A549 (cell line): ENCODE measurements around the gene CLP1. TPM values are rescaled to one million over a fixed set of nuclear protein-coding genes. Genes with fewer than 3 reads are reported as not detected.
A peak's percentile ranks its signal among the peaks of the same experiment; 100 is the strongest.

Experiments
- ATAC-seq, 2 experiments: fragments of 200-7000 bp in 1 of 2; fragments of >200 bp in 1 of 2; cut with Nextera tagmentation in 1 of 2; cut with Tn5 transposase in 1 of 2; 3 replicates each; pipeline versions ENCODE4 v1.8.0 to v1.9.1; 2018 to 2020; ENCODE audit warnings: mild to moderate bottlenecking in 1 of 2, moderate library complexity in 1 of 2
- CTCF ChIA-PET: fragments of 300-600 bp; sonication (Branson Sonifier 250); formaldehyde crosslinking; extraction: SDS; loops from one replicate; lab custom pipeline; 2021; ENCODE audit warnings: antibody characterized with exemption, inconsistent platforms; lab: Yijun Ruan, JAX
- POLR2A ChIA-PET: fragments of 350-600 bp; formaldehyde crosslinking; extraction: SDS; loops from one replicate; lab custom pipeline; 2021; ENCODE audit warnings: antibody characterized with exemption, inconsistent platforms; lab: Yijun Ruan, JAX
- DNase-seq, 2 experiments: peaks; one replicate each; pipeline versions ENCODE4 v3.0.0 to v3.0.0-alpha.2; 2011 to 2016; ENCODE audit warnings: low read depth in 1 of 2, low spot score in 1 of 2
- FAIRE-seq: peaks from 2 replicates; lab custom pipeline; 2011; peaks lifted over from hg19 to GRCh38; lab: Jason Lieb, UNC
- H3K27ac ChIP-seq, 2 experiments: fragments of >200 bp; sonication (Bioruptor Twin); formaldehyde crosslinking; 3 replicates each; pipeline ENCODE4 v1.5.1; 2016 to 2017
- H3K4me1 ChIP-seq: fragments of >200 bp; sonication (Bioruptor Twin); formaldehyde crosslinking; 3 replicates; pipeline ENCODE4 v1.6.1; 2016
- H3K4me2 ChIP-seq: fragments of >200 bp; sonication (Bioruptor Twin); formaldehyde crosslinking; 3 replicates; pipeline ENCODE4 v1.6.1; 2016
- H3K4me3 ChIP-seq: fragments of >200 bp; sonication (Bioruptor Twin); formaldehyde crosslinking; 3 replicates; pipeline ENCODE4 v1.5.1; 2016
- H3K9me3 ChIP-seq: fragments of >200 bp; sonication (Bioruptor Twin); formaldehyde crosslinking; 3 replicates; pipeline ENCODE4 v1.6.1; 2016
- BHLHE40 ChIP-seq: IDR thresholded peaks from 2 replicates; pipeline ENCODE4 v1.6.1; 2012; ENCODE audit warnings: low read depth, low read length, inconsistent platforms
- EHF ChIP-seq: fragments of 250-450 bp; sonication (Bioruptor Pico); IDR thresholded peaks from 2 replicates; pipeline ENCODE4 v1.5.0; 2020; ENCODE audit warnings: mild to moderate bottlenecking
- EHMT2 ChIP-seq: fragments of 200-600 bp; sonication (generic); IDR thresholded peaks from 2 replicates; pipeline ENCODE4 v1.6.1; 2016; ENCODE audit warnings: antibody characterized with exemption, low read depth, mild to moderate bottlenecking, moderate library complexity
- FOSB ChIP-seq: fragments of 250-450 bp; sonication (Bioruptor Pico); IDR thresholded peaks from 2 replicates; pipeline ENCODE4 v1.5.0; 2020; ENCODE audit warnings: mild to moderate bottlenecking, moderate library complexity
- FOSL2 ChIP-seq, 2 experiments: fragments of 450-650 bp in 1 of 2; fragments of >200 bp in 1 of 2; sonication (Bioruptor Twin) in 1 of 2; formaldehyde crosslinking; IDR thresholded peaks; 2 replicates each; pipeline versions ENCODE4 v1.5.0 to v1.6.1; 2016 to 2020; ENCODE audit warnings: mild to moderate bottlenecking in 1 of 2, moderate library complexity in 1 of 2
- GATA3 ChIP-seq: IDR thresholded peaks from 2 replicates; pipeline ENCODE4 v1.6.1; 2012; ENCODE audit warnings: borderline replicate concordance
- HES2 ChIP-seq: fragments of >200 bp; sonication (Bioruptor Twin); formaldehyde crosslinking; IDR thresholded peaks from 2 replicates; pipeline ENCODE4 v1.6.1; 2016
- HEYL ChIP-seq: fragments of 250-450 bp; sonication (Bioruptor Pico); IDR thresholded peaks from 2 replicates; pipeline ENCODE4 v1.8.0; 2021; ENCODE audit warnings: mild to moderate bottlenecking, moderate library complexity
- JUN ChIP-seq, 2 experiments: fragments of >200 bp; sonication (Bioruptor Twin); formaldehyde crosslinking; IDR thresholded peaks; 2 replicates in 1 of 2; 3 replicates in 1 of 2; pipeline ENCODE4 v1.6.1; 2016 to 2017
- KDM5A ChIP-seq: fragments of 200-600 bp; sonication (generic); IDR thresholded peaks from 2 replicates; pipeline ENCODE4 v1.6.1; 2016; ENCODE audit warnings: antibody characterized with exemption, mild to moderate bottlenecking
- MAX ChIP-seq: IDR thresholded peaks from 2 replicates; pipeline ENCODE4 v1.6.1; 2012
- MYC ChIP-seq: IDR thresholded peaks from 2 replicates; pipeline ENCODE4 v1.6.1; 2012; ENCODE audit warnings: mild to moderate bottlenecking, inconsistent platforms, low read length, improper control_type of control experiment, borderline replicate concordance
- RAD21 ChIP-seq, 2 experiments: fragments of >200 bp in 1 of 2; sonication (Bioruptor Twin) in 1 of 2; formaldehyde crosslinking in 1 of 2; IDR thresholded peaks in 1 of 2; conservative IDR thresholded peaks in 1 of 2; 2 replicates in 1 of 2; 3 replicates in 1 of 2; pipeline ENCODE4 v1.6.1; 2012 to 2018; ENCODE audit warnings: inconsistent platforms in 1 of 2
- RCOR1 ChIP-seq: fragments of 150-350 bp; IDR thresholded peaks from 2 replicates; pipeline ENCODE4 v1.6.1; 2014; ENCODE audit warnings: antibody characterized with exemption, low read length, low read depth
- ZFP36 ChIP-seq: fragments of 450-650 bp; IDR thresholded peaks from 2 replicates; pipeline ENCODE4 v1.6.1; 2014; ENCODE audit warnings: borderline replicate concordance; ENCODE audit not compliant: partially characterized antibody
- WGBS: methylation state at CpG from one replicate; pipeline ENCODE4 v1.1.6; 2017; ENCODE audit errors: missing lambda C conversion rate; 5-methylcytosine and 5-hydroxymethylcytosine counted together
- polyA plus RNA-seq, 4 experiments: library from polyadenylated mRNA; depleted of rRNA in 3 of 4; stranded (reverse); fragments of >200 nt; fragmentation: RNase III in 1 of 4; extraction: RNeasy Plus Mini Kit Qiagen cat#74134 plus additional on column Dnase treatment in 1 of 4; gene quantifications; 2 replicates in 3 of 4; 3 replicates in 1 of 4; pipeline ENCODE4 v1.2.3, GENCODE V29; 2011 to 2017
- TF ChIP-seq, protein P1 (sequence below): IDR thresholded peaks from 2 replicates; pipeline ENCODE4 v1.6.1; 2012
- TF ChIP-seq, protein P2 (sequence below): fragments of 200-600 bp; sonication (generic); IDR thresholded peaks from 2 replicates; pipeline ENCODE4 v1.6.1; 2016; ENCODE audit warnings: antibody characterized with exemption, mild to moderate bottlenecking, moderate library complexity
- TF ChIP-seq, protein P3 (sequence below): fragments of 250-450 bp; sonication (Bioruptor Pico); IDR thresholded peaks from 2 replicates; pipeline ENCODE4 v1.5.0; 2020; ENCODE audit warnings: low read depth, mild to moderate bottlenecking, moderate library complexity

Gene CLP1
- polyA plus RNA-seq, 2 of the 4 experiments (the other 2 are of a cell fraction) = 22.8 to 31.8 TPM

DNA sequence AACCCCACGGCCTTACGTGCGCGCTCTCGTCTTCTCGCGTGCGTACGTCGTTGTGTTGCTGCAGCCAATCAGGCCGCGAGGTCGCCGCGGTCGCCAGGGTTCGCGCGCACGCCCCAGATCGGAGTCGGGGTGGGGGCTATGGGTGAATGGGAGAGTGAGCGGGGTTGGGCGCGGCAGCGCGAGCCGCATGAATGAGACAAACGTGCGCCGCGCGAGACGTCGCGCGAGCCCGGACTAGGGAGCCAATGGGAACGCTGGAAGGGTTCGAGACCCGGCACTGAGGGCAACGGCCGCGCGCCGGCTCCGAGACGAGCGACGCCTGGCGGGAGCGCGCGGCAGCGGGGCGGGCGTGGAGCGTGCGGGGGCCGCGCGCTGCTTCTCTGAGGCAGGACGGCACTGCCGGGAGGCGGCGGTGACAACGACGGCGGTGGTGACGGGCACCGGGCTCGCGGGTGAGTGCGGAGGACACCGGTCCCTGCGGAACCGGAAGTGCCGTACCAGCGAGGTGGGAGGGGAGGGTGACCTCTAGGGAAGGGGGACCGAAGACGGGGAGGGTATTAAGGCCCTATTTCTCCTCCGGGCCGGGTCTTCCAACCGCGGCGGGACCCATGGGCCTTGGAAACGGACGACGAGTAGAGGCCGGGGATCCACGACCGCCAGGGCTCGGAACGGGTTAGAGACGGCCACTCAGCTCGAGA, 10.3 kb downstream of the CLP1 start, which contains the start of gene ZDHHC5 (continued):
- TF ChIP-seq, protein P1, sequence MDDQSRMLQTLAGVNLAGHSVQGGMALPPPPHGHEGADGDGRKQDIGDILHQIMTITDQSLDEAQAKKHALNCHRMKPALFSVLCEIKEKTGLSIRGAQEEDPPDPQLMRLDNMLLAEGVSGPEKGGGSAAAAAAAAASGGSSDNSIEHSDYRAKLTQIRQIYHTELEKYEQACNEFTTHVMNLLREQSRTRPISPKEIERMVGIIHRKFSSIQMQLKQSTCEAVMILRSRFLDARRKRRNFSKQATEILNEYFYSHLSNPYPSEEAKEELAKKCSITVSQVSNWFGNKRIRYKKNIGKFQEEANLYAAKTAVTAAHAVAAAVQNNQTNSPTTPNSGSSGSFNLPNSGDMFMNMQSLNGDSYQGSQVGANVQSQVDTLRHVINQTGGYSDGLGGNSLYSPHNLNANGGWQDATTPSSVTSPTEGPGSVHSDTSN = no peak

GRCh38 chr11:57668434-57668782, 10.8 kb downstream of the CLP1 start:
- peaks cover 18% of the 10 kb centered on the region for H3K4me1 ChIP-seq
- no peak for DNase-seq
- H3K27ac ChIP-seq = peak overlapping the region; percentile 96
- peak overlapping the region; percentile 95 for H3K4me2 ChIP-seq
- H3K4me3 ChIP-seq = peak overlapping the region; percentile 86
- ChIA-PET POLR2A (interaction anchor here (0.6 to 1.2 kb wide), 2 partner anchors 19 to 44 kb away, joined by 3 to 4 read pairs; partner anchors contain the start of genes MED19 and TMX2), CTCF (interaction anchor here (0.6 to 1.3 kb wide), 2 partner anchors 132 to 144 kb away, joined by 4 to 5 read pairs; no protein-coding TSS in a partner anchor)
- WGBS = 2% methylated on average over 30 of the region's 31 CpGs
- no peaks in the 10 kb centered on the region for H3K9me3 ChIP-seq
- FAIRE-seq = no peak
- ATAC-seq = peak; percentile 19 to 36
- TF ChIP-seq ZFP36 (no peak), EHMT2 (no peak), FOSB (no peak), JUN (IDR thresholded peaks at IDR 0.05) (no peak), RAD21 (conservative IDR thresholded peaks at IDR 0.05 in 1 of 2, IDR thresholded peaks at IDR 0.05 in 1 of 2) (no peak), BHLHE40 (no peak), EHF (no peak), GATA3 (no peak)

DNA sequence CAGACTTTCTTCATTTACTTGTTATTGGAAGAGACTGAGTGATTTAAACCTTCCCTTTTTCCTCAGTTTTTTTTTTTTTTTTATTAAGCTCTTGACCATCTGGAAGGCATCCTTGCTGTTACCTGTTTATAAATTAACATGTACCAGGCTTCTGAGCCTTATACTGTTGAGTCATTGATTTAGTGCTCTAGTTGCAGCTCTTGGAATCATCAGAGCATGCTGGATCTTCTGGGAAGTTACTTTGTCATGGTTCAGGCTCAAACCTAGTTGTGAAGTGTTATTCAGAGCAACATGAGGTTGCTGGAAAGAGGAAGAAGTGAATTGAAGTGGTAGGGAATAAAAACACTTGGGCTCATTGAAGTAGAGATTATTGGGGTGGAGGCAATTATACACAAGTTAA, 16.7 kb downstream of the CLP1 start:
- DNase-seq (no peak), FAIRE-seq (no peak), ATAC-seq (no peak)
- Histone ChIP-seq H3K4me2 (no peak overlapping the region), H3K4me3 (no peak overlapping the region)
- POLR2A ChIA-PET = no interaction called here
- TF ChIP-seq FOSB = no peak
- TF ChIP-seq, all 56 proteins: peak for 0
- Histone ChIP-seq H3K9me3 (no peaks in the 10 kb centered on the region), H3K27ac (no peak overlapping the region), H3K4me1 (peaks cover 10% of the 10 kb centered on the region)
- CTCF ChIA-PET = interaction anchor here (0.6 to 2.4 kb wide), 6 partner anchors 9 to 127 kb away, joined by 3 to 5 read pairs (median 4); no protein-coding TSS in a partner anchor

- CTCF ChIA-PET = interaction anchor here (0.6 to 2.4 kb wide), 7 partner anchors 8 to 148 kb away, joined by 3 to 6 read pairs (median 4); partner anchors contain the start of gene UBE2L6
- FAIRE-seq (no peak), DNase-seq (no peak), ATAC-seq (no peak)
- no peak overlapping the region for H3K4me3 ChIP-seq
- H3K4me1 ChIP-seq = peaks cover 5% of the 10 kb centered on the region; the same call in 1 of the 3 replicates
- POLR2A ChIA-PET = no interaction called here
- no peak overlapping the region for H3K4me2 ChIP-seq
- H3K9me3 ChIP-seq = no peaks in the 10 kb centered on the region
- TF ChIP-seq MYC = no peak
- TF ChIP-seq, protein P2, sequence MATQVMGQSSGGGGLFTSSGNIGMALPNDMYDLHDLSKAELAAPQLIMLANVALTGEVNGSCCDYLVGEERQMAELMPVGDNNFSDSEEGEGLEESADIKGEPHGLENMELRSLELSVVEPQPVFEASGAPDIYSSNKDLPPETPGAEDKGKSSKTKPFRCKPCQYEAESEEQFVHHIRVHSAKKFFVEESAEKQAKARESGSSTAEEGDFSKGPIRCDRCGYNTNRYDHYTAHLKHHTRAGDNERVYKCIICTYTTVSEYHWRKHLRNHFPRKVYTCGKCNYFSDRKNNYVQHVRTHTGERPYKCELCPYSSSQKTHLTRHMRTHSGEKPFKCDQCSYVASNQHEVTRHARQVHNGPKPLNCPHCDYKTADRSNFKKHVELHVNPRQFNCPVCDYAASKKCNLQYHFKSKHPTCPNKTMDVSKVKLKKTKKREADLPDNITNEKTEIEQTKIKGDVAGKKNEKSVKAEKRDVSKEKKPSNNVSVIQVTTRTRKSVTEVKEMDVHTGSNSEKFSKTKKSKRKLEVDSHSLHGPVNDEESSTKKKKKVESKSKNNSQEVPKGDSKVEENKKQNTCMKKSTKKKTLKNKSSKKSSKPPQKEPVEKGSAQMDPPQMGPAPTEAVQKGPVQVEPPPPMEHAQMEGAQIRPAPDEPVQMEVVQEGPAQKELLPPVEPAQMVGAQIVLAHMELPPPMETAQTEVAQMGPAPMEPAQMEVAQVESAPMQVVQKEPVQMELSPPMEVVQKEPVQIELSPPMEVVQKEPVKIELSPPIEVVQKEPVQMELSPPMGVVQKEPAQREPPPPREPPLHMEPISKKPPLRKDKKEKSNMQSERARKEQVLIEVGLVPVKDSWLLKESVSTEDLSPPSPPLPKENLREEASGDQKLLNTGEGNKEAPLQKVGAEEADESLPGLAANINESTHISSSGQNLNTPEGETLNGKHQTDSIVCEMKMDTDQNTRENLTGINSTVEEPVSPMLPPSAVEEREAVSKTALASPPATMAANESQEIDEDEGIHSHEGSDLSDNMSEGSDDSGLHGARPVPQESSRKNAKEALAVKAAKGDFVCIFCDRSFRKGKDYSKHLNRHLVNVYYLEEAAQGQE = no peak
- no peak for TF ChIP-seq ZFP36
- no peak for TF ChIP-seq MAX
- no peak for TF ChIP-seq HES2
- TF ChIP-seq KDM5A = no peak
- TF ChIP-seq HEYL (CRISPR knock-in tag) = no peak
- TF ChIP-seq, protein P3, sequence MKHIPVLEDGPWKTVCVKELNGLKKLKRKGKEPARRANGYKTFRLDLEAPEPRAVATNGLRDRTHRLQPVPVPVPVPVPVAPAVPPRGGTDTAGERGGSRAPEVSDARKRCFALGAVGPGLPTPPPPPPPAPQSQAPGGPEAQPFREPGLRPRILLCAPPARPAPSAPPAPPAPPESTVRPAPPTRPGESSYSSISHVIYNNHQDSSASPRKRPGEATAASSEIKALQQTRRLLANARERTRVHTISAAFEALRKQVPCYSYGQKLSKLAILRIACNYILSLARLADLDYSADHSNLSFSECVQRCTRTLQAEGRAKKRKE (CRISPR knock-in tag) = no peak
- TF ChIP-seq FOSL2 (IDR thresholded peaks at IDR 0.05) = no peak
- no peak for TF ChIP-seq FOSL2 (CRISPR knock-in tag; IDR thresholded peaks at IDR 0.05)
- no peak for TF ChIP-seq RCOR1
- WGBS = 86% methylated on average over 3 of the region's 3 CpGs
- no peak overlapping the region for H3K27ac ChIP-seq
Measured at GRCh38 chr11:57675176-57675941, 17.8 kb downstream of the CLP1 start.
